HepG2 (cell line): ENCODE results near the gene UBE2N. TPM values are rescaled to one million over a fixed set of nuclear protein-coding genes. Genes with fewer than 3 reads are reported as not detected.

Experiments used
- IKZF4 ChIP-seq: sonication (generic); formaldehyde crosslinking; IDR thresholded peaks from 2 replicates; pipeline ENCODE4 v1.5.1; 2020; ENCODE audit warnings: borderline replicate concordance, mild to moderate bottlenecking, low read depth, missing genetic modification reagents; ENCODE audit errors: not compliant biosample characterization
- JDP2 ChIP-seq: sonication (generic); formaldehyde crosslinking; IDR thresholded peaks from 2 replicates; pipeline ENCODE4 v1.8.1; 2022; ENCODE audit warnings: missing genetic modification reagents, borderline replicate concordance
- KLF15 ChIP-seq: sonication (generic); formaldehyde crosslinking; IDR thresholded peaks from 2 replicates; pipeline ENCODE4 v1.8.1; 2023; ENCODE audit warnings: borderline replicate concordance, mild to moderate bottlenecking, inconsistent platforms, missing genetic modification reagents, mixed read lengths
- LBX2 ChIP-seq: sonication (generic); formaldehyde crosslinking; IDR thresholded peaks from 2 replicates; pipeline ENCODE4 v1.5.0; 2020; ENCODE audit warnings: missing genetic modification reagents, mild to moderate bottlenecking, borderline replicate concordance
- NKX3-1 ChIP-seq: sonication (generic); formaldehyde crosslinking; IDR thresholded peaks from 2 replicates; pipeline ENCODE4 v1.5.0; 2020; ENCODE audit warnings: missing genetic modification reagents
- NONO ChIP-seq, 2 experiments: fragments of 450-650 bp in 1 of 2; sonication (generic) in 1 of 2; formaldehyde crosslinking in 1 of 2; IDR thresholded peaks in 1 of 2; conservative IDR thresholded peaks in 1 of 2; 2 replicates each; pipeline versions ENCODE4 v1.6.1 to v1.8.0; 2017 to 2022; ENCODE audit warnings: mild to moderate bottlenecking in 1 of 2, missing genetic modification reagents in 1 of 2, moderate library complexity in 1 of 2
- ONECUT2 ChIP-seq: sonication (generic); formaldehyde crosslinking; IDR thresholded peaks from 2 replicates; pipeline ENCODE4 v1.4.0; 2020; ENCODE audit warnings: missing genetic modification reagents
- PHB2 ChIP-seq: fragments of 450-650 bp; IDR thresholded peaks from 2 replicates; pipeline ENCODE4 v1.6.1; 2018; ENCODE audit not compliant: partially characterized antibody
- RBM22 ChIP-seq: fragments of 200-400 bp; formaldehyde crosslinking; optimal IDR thresholded peaks from 2 replicates; pipeline ENCODE3; 2017; ENCODE audit warnings: mild to moderate bottlenecking, low read length, moderate library complexity
- RFX3 ChIP-seq: IDR thresholded peaks from 2 replicates; pipeline ENCODE4 v1.6.1; 2016; ENCODE audit warnings: missing biosample characterization, missing genetic modification reagents
- TCF12 ChIP-seq, 2 experiments: fragments of 450-650 bp in 1 of 2; sonication (generic) in 1 of 2; formaldehyde crosslinking in 1 of 2; IDR thresholded peaks; 2 replicates each; pipeline versions ENCODE4 v1.6.1 to v1.8.0; 2017 to 2022; ENCODE audit warnings: antibody characterized with exemption in 1 of 2, mild to moderate bottlenecking in 1 of 2, missing genetic modification reagents in 1 of 2, moderate library complexity in 1 of 2
- TFDP1 ChIP-seq: IDR thresholded peaks from 2 replicates; pipeline ENCODE4 v1.6.1; 2016; ENCODE audit warnings: missing compliant biosample characterization, missing genetic modification reagents, borderline replicate concordance
- ZBTB40 ChIP-seq, 2 experiments: fragments of 450-650 bp in 1 of 2; sonication (generic) in 1 of 2; formaldehyde crosslinking in 1 of 2; IDR thresholded peaks; 2 replicates each; pipeline versions ENCODE4 v1.6.1 to v1.8.0; 2016 to 2022; ENCODE audit warnings: antibody characterized with exemption in 1 of 2, mild to moderate bottlenecking in 1 of 2, missing genetic modification reagents in 1 of 2
- ZBTB8A ChIP-seq: sonication (generic); formaldehyde crosslinking; IDR thresholded peaks from 2 replicates; pipeline ENCODE4 v1.4.0; 2020; ENCODE audit warnings: mild to moderate bottlenecking, low read depth, missing genetic modification reagents, borderline replicate concordance
- ZMYM2 ChIP-seq: sonication (generic); formaldehyde crosslinking; IDR thresholded peaks from 2 replicates; pipeline ENCODE4 v1.8.0; 2022; ENCODE audit warnings: mild to moderate bottlenecking, missing genetic modification reagents
- ZNF230 ChIP-seq: sonication (generic); formaldehyde crosslinking; IDR thresholded peaks from 2 replicates; pipeline ENCODE4 v1.4.0; 2020; ENCODE audit warnings: mild to moderate bottlenecking, missing genetic modification reagents
- ZNF543 ChIP-seq: sonication (generic); formaldehyde crosslinking; IDR thresholded peaks from 2 replicates; pipeline ENCODE4 v1.4.0; 2020; ENCODE audit warnings: mild to moderate bottlenecking, missing genetic modification reagents
- polyA plus RNA-seq, 8 experiments: library from polyadenylated mRNA; depleted of rRNA in 3 of 8; stranded (reverse) in 7 of 8; unstranded in 1 of 8; fragments of >200 nt; fragmentation: Illumina TruSeq in 4 of 8; extraction: Trizol in 4 of 8; gene quantifications; 2 replicates each; pipeline versions ENCODE4 v1.2.1 to v1.2.3, GENCODE V29; 2011 to 2016; ENCODE audit warnings: low read depth in 4 of 8, missing spikeins in 1 of 8, mixed read lengths in 1 of 8; ENCODE audit not compliant: insufficient read depth in 1 of 8
- total RNA-seq, 5 experiments: library from RNA; depleted of rRNA; stranded (reverse); fragments of >200 nt; fragmentation: Illumina TruSeq; extraction: Trizol; gene quantifications; 2 replicates each; pipeline ENCODE4 v1.2.3, GENCODE V29; 2016; ENCODE audit warnings: low read depth in 1 of 5

Gene UBE2N
- total and polyA plus RNA-seq, 2 of the 13 experiments (the other 11 are each of a cell fraction or from before 2014, with no cell fraction given), result 188 to 197 TPM

GRCh38 chr12:93442411-93443340 lies 929 bp upstream of the UBE2N start (continued):
- no peak for TF ChIP-seq ZBTB40 (IDR thresholded peaks at IDR 0.05)
- no peak for TF ChIP-seq ZBTB40 (CRISPR knock-in tag; IDR thresholded peaks at IDR 0.05)
- no peak for TF ChIP-seq PHB2
- no peak for TF ChIP-seq ONECUT2 (CRISPR knock-in tag)
- no peak for TF ChIP-seq LBX2 (CRISPR knock-in tag)
- no peak for TF ChIP-seq ZMYM2 (CRISPR knock-in tag)
- TF ChIP-seq IKZF4, result no peak
- no peak for TF ChIP-seq ZBTB8A
- no peak for TF ChIP-seq JDP2 (CRISPR knock-in tag)
- no peak for TF ChIP-seq RFX3
- no peak for TF ChIP-seq NONO (IDR thresholded peaks at IDR 0.05)
- no peak for TF ChIP-seq NONO (CRISPR knock-in tag; conservative IDR thresholded peaks at IDR 0.05)
- TF ChIP-seq ZNF543 (CRISPR knock-in tag), result no peak
- no peak for TF ChIP-seq TFDP1 (CRISPR knock-in tag)
- 0 out of 2 replicates have a peak, but pooled peaks have one; percentile 14 for TF ChIP-seq NKX3-1
- no peak for TF ChIP-seq RBM22
- no peak for TF ChIP-seq TCF12 (IDR thresholded peaks at IDR 0.05)
- TF ChIP-seq TCF12 (CRISPR knock-in tag; IDR thresholded peaks at IDR 0.05), result no peak; the same call in 1 of the 2 replicates
- no peak for TF ChIP-seq ZNF230 (CRISPR knock-in tag)
- TF ChIP-seq KLF15 (CRISPR knock-in tag), result peak; percentile 13; the same call in 1 of the 2 replicates
